Right ventricle myocardium superior (tissue), 1 donor: ENCODE results near the gene PPP1R1C. TPM values are rescaled to one million over a fixed set of nuclear protein-coding genes. Genes with fewer than 3 reads are reported as not detected.
"Not testable (repeated sequence)": the region's sequence is repeated elsewhere in the genome, so short reads cannot be mapped to it uniquely, and the experiment has no call there.

ENCODE experiments used
- ATAC-seq: fragments of 200-7000 bp; cut with Tn5 transposase; one replicate; pipeline ENCODE4 v1.9.1; 2020; ENCODE audit warnings: mild to moderate bottlenecking; ENCODE audit not compliant: poor library complexity
- DNase-seq: peaks from one replicate; pipeline ENCODE4 v3.0.0-alpha.2; 2020
- intact Hi-C: fragments of 100-400 bp; cut with DNase I; formaldehyde crosslinking; loops from one replicate; pipeline ENCODE4 v1.11.2; 2022
- long read RNA-seq: library from polyadenylated mRNA; unstranded; transcript quantifications from one replicate; pipeline ENCODE4 v2.0.0, GENCODE V29; 2021
- total RNA-seq: library from RNA; stranded (reverse); fragmentation: NEBNext Ultra II Directional; extraction: Animal tissue kit (Norgen Biotek cat#: 25700); gene quantifications from one replicate; pipeline ENCODE4 v1.2.1, GENCODE V29; 2021
- donor health status: DM: no; HTN: yes; CAD: no; lungs with severe emphysema.

The PPP1R1C gene, protein sequence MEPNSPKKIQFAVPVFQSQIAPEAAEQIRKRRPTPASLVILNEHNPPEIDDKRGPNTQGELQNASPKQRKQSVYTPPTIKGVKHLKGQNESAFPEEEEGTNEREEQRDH
- 21.4 TPM for total RNA-seq
- long read RNA-seq, transcript PPP1R1C-202 (6 exons, 3,004 nt): major isoform, 33 of 43 reads
- long read RNA-seq, partial matches to known transcripts: 5 of 43 reads
- long read RNA-seq, other reads (novel, unspliced or antisense): 5 of 43 reads

DNA sequence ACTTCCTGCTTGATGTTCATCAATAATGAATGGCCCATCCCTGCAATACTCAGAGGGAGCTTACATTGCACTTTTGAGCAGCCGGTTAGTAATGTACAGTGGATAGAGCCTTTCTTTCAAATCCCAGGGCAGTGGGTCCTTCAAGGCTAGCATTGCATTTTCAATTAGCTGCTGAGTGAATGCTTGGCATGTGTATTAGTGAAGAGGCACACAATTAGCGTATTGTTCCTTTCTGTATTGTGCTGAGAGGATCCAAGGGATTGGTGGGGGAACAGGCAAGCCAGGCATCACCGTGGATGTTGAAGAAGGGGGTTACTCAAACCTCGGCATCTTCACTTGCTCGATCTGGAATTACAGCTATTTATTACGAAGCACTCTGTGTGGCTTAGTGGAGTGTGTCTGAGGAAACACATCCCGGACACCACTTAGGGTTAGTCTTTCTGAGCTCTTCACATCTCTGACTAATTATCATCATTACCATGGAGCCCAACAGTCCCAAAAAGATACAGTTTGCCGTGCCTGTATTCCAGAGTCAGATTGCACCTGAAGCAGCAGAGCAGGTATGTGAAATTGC lies at the start of gene PPP1R1C:
Gene PPP1R1C (plus strand): TSS at position 222 of the 574 bp plus-strand sequence. CDS start 258 bp downstream, at position 480.
- peak; percentile 40 for ATAC-seq
- no peak for DNase-seq
- intact Hi-C loops: loop anchor here (10.0 kb wide), 1 partner anchor 69 kb away; no protein-coding TSS in a partner anchor

DNA sequence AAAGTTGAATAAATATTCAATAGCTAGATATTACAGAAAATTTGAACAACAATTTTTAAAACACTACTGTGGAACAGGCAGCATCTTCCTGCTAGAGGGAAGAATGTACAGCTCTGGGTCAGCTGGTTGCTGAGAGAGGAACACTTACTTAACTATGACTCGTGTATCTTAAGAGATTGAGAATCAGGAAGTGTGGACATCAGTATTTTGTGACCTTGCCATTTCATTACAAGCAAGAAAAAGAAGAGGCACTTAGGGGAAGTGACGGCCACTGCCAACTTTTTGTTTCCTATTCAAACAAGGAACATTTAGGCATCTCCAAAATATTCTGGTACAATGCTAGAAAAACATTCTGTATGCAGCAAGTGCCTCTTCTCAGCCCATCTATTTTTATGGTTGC lies 48.2 kb upstream of the PPP1R1C start:
- peak; percentile 60 for ATAC-seq
- intact Hi-C loops: no loop called here
- no peak for DNase-seq

DNA sequence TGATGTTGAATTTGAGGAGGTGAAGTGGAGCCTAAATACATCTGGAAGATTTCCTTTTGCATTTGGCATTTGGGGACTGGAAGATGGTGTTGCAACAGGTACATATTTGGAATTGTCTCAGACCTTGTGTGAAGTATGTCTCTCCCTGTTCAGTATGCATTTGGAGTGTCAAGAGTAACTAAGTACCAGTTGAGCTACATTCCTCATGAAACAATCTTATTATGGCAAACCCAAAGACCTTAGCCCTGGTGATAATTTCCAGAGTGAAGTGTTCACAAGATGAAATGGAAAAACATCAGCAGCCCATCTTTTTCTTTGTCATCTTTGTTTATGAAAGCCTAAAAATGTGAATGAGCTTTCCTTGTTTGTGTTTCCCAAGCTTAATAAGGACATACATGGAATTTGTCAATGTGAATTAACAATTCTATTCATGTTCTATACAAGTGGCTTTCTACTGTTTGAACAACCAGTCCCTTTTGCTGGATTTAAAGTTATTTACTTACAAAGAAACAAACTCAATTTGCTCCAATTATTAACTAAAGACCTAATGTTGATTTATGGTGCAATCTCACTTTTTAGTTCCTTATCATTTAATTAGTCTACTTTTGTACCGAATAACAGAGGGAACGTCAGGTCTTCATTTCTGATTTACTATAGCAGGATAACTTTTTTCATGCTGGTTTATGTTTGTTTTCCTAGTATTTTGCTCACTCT lies 42.1 kb upstream of the PPP1R1C start:
- intact Hi-C loops: no loop called here
- DNase-seq (no peak), ATAC-seq (no peak)

DNA sequence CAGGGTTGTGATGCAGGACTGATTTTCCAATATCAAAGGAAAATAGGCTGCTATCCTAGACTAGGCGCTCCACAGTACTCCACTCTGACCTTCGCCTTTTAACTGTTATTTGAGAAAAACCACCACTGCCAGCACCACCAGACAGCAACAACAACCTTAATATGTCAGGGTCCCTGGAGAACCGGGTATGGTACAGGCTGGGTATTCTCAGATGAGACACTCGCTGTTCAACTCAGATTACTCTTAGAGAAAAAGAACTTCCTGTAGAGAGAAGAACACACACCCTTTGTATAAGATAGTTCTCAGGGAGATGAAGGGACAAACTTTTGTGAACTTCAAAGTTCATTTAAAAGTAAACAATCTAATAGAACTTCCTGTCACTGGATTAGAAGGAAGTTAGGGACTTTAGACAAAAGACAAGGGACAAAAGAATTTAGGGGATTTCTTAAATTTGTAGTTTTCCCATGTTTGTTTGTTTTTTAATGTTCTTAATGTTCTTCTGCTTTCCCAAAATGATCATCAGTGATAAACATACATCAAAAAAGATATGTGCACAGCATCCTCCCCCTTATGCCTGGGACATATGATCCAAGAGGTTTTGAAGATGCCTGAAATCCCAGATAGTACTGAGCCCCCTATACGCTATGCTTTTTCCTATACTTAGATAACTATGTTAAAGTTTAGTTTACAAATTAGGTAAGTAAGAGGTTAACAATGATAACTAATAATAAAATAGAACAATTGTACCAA lies 41.3 kb upstream of the PPP1R1C start:
- intact Hi-C loops: no loop called here
- DNase-seq: no peak
- ATAC-seq: no peak

DNA sequence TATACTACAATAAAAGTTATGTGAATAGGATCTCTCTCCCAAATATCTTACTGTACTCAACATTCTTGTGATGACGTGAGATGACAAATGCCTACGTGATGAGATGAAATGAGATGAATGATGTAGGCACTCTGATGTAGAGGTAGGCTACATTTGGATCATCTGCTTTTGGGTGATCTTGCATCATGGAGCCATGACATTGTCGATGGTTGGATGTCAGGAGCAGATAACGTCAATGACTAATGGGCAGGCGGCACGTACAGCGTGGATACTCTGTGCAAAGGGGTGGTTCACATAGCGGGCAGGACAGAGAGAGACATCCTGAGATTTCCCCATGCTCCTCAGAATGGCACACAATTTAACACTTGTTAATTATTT lies 40.8 kb upstream of the PPP1R1C start:
- DNase-seq: no peak
- intact Hi-C loops: no loop called here
- no peak for ATAC-seq

DNA sequence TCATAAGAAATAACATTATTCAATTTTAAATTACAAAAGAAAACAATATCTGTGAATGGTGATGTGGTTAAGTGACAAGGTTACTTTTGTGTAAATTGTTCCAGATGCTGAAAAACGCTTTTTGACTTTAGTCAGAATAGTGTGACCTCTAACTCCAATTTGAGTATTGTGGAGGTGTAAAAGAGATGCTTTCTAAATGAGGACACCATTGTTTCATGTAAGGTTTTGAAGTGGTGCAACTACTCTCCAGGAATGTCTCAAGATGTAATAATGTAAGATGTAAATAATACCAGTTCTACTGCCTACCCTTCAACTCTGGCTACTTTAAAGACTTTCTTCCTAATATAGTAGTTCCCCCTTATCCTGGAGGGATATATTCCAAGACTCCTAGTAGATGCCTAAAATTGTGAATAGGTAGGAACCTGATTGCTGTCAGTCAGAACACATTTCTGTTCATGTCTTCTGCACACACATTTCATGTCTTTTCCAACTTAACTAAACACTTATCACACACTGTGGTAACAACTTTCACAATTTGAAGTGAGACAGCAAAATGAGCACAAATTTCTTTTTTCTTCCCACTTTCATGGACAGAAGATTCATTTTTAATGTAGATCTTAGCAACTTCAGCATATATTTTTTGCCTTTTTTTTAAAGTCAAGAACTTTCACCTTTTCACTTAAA lies 39.1 kb upstream of the PPP1R1C start:
- ATAC-seq: no peak
- intact Hi-C loops: no loop called here
- DNase-seq: no peak

DNA sequence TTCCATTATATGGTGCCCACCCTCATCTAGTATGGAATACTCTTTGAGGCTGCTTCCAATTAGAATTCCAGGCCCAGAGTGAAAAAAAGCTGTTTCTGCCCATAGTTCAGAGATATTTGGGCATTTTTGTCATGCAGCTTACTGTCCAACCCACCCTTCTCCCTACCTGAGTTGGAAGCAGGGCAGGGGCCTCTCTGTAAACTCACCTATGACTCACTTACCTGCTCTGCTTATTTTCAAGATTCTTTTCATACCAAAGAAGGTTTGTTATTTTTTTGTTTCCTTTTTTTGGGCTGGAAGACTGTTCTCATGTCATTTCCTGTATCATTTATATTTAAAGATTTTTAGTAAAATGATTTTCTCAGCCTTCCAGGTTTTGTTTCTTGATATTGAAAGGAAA lies 38.4 kb upstream of the PPP1R1C start:
- intact Hi-C loops: no loop called here
- DNase-seq (no peak), ATAC-seq (no peak)

DNA sequence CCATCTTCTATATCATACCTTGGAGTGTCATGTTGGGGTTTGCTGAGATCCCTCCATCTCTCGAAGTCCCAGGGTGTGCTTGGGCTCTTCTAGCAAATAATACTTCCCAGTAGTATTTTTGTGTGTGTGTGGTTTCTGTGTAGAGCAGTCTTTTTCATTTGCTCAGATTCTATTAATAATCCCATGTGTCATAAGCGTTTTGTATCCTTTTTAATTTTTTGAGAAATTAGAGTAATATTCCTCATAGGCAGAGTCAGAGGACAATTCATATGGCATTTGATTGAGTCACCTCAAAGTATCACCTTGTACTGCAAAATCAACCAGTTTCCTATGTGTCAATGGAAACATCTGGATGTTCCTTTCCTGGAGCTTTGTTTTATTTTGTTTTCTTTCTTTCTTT lies 37.4 kb upstream of the PPP1R1C start:
- no peak for DNase-seq
- intact Hi-C loops: no loop called here

DNA sequence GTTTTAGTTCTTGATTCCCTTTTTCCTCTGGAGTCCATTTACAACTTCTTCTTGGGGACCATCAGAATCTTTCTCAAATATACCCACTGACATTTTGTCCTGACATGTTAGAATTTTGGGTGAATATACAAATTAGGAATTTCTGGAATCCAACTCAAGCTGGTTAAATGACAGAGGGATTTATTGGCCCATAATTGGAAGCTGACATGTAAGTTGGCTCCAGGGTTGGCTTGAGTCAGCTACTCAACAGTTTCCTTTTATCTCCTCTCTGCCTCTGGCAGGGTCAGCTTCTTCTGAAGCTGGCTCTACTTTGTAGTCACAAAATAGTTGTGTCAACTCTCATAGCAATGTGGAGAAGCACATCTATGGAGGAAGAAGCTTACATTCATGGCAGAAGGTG lies 36.6 kb upstream of the PPP1R1C start:
- DNase-seq (no peak), ATAC-seq (no peak)
- intact Hi-C loops: no loop called here

More for the DNA sequence above, 37.4 kb upstream of the PPP1R1C start:
- no peak for ATAC-seq

DNA sequence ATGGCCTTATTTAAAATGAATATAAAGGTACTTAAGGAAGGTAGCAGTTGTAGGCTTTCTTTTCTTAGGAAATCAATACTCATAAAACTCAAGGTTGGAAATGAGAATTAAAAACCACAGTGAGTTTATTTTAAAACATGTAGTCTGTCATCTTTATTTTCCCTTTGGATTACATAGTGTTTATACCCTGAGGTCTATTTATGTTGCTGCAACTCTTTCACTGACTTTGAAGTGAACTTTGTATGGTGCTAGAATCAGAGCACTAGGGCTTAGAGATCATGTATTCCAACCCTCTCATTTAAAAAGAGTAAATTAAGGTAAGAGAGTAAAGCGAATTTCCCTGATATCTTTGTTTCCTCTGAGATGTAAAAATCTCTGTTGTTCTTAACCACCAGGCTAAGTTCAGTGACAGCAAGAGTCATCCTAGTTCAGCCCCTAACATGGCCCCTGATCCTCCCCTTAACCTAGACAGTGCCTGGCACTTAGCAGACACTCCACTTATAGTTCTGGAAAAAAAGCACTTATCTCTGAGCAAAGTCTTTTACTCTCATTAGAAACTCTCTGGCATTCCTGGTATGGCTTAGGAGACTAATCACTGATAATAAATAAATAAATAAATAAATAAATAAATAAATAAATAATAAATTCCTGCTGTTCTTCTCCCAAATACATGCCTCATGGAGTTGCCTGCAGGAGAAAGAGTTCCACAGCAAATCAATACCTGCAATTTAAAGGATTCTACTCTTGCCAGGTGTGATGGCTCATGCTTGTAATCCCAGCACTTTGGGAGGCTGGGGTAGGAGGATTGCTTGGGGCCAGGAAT lies 33.0 kb upstream of the PPP1R1C start:
- ATAC-seq: no peak
- DNase-seq: no peak
- intact Hi-C loops: no loop called here

DNA sequence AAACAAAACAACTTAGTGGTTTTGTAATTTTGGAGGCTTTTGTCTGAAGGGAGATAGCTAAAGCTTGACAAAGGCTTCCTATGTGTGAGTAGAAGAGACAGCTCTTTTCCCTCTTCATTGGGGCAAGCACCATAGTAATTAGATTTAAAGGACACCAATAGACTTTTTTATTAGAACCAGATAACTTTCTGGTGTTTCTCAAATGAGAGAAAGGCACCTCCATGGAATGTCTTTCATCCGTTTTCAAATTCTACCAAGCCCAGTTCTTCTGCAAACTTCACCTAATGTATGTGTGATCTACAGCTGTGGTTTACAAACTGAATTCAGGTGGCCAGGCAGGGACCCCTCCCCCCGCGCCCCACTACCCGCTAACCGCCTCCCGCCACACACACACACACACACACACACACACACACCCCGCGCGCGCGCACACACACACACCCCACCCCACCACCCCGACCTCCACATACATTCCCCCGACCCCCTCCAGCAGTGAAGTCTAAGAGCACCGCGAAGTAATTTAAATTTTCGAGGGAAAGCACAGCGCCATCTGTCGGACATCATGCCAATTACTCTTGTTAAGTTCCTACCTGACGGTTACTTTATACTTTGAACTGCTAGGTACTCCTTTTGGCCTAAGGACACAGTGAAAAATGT lies 31.6 kb upstream of the PPP1R1C start:
- intact Hi-C loops: loop anchor here (2.0 kb wide), 1 partner anchor 211 kb away; no protein-coding TSS in a partner anchor
- peak; percentile 46 for DNase-seq
- peak; percentile 74 for ATAC-seq

DNA sequence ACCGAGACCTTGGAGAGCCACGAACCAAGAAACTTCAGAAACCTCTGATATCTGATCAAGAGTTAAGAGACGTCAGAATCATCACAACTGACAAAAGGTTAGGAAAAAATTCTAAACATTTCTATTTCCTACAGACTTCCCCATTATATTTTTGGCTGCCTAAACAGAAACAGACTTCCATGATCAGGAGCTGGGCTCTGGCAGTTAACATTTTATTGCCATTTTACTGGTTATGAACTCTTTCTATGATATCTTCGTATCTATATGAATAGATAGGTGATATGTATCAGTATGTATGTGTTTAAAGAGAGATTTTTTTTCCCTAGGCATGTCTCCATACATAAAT lies 31.1 kb upstream of the PPP1R1C start:
- ATAC-seq: no peak
- intact Hi-C loops: loop anchor here (2.0 kb wide), 1 partner anchor 212 kb away; no protein-coding TSS in a partner anchor
- no peak for DNase-seq

DNA sequence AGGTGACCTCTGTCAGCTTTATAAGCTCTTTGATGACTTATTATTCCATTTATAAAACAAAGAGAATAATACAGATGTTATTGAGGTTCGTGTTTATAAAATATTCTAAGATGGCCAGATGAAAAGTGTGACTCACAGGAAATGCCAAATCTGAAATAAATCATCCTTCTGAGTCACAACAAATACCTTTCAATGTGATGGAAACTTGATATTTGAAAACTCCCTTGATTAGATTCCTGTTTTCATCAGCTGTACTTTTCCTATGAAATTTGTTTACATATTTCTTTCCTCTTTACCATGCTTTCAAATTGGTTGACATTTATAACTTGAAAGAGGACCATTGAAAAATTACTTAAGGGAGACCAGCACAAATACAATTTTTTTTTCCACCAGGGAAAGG lies 30.6 kb upstream of the PPP1R1C start:
- no peak for DNase-seq
- ATAC-seq: no peak
- intact Hi-C loops: loop anchor here (2.0 kb wide), 1 partner anchor 212 kb away; no protein-coding TSS in a partner anchor

DNA sequence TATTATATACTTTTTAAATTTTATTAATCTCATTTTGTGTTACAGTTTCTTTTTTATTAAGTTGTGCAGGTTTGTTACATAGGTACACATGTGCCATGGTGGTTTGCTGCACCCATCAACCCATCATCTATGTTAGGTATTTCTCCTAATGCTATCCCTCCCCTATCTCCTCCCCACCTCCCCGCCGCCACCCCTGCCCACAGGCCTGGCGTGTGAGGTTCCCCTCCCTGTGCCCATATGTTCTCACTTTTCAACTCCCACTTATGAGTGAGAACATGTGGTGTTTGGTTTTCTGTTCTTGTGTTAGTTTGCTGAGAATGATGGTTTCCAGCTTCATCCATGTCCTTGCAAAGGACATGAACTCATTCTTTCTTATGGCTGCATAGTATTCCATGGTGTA lies 29.8 kb upstream of the PPP1R1C start:
- intact Hi-C loops: loop anchor here (2.0 kb wide), 1 partner anchor 213 kb away; no protein-coding TSS in a partner anchor
- DNase-seq, ATAC-seq: not testable (repeated sequence)

DNA sequence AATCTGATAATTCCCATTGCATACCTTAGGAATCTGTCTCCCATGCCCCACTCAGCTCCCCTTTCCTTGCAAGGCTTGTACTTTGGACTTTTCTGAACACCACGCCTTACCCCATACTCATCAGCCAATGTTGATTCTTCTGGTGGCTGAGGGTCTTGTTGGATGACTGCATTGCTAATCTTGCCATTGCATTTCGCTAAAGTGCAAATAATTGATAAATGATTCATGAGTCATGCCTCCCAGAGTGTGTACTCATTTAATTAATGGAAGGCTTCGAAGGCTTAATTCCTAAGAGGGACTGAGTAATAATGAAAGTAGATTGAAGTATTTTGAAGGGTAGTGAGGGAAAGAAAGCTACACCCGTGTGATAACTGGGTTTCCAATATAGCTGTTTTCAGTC lies 28.0 kb upstream of the PPP1R1C start:
- ATAC-seq: no peak
- intact Hi-C loops: no loop called here
- DNase-seq: no peak

DNA sequence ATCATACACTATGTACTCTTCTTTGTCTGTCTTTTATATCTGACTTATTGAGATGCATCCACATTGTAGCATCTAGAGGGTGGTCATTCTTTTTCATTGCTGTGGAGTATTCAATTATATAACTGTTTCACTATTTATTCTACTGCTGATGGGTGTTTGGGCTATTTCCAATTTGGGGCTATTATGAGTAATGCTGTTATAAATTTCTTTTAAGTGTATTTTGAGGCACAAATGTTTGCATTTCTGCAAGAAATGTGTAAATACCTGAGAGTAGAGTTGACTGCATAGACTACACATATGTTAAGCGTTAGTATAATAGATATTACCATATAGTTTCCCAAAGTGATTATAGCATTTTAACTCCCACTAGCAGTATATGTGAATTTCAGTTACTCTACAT lies 26.9 kb upstream of the PPP1R1C start:
- no peak for DNase-seq
- no peak for ATAC-seq
- intact Hi-C loops: no loop called here

DNA sequence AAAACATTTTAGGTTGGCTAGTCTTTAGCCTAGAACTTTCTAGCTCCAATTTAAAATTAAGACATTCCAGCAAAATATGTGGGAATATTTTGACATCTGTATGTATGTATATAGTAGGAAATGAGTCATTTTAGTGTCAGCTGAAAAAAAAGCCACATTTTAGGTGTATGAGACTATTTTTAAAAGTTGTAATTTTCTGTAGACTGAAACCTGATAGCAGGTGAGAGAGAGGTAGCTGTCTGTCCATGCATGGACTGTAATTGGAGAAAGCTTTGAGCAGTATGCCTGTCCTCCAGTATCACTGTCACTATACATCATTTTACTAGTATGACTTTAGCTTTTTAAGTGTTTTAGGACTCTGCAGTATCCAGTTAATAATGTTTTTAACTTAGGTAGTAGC lies 26.1 kb upstream of the PPP1R1C start:
- DNase-seq (no peak), ATAC-seq (no peak)
- intact Hi-C loops: no loop called here
